Smooth muscle cell of the brain vasculature (primary cell): ENCODE results near the gene GALNT6.
A peak's percentile ranks its signal among the peaks of the same experiment; 100 is the strongest.

Source experiments
- DNase-seq: peaks from one replicate; pipeline ENCODE4 v3.0.0-alpha.2; 2012; ENCODE audit warnings: low read depth, low spot score

GALNT6 gene

GRCh38 chr12:51382173-51382572, 9.0 kb downstream of the GALNT6 start:
- DNase-seq = no peak

- peak; percentile 45 for DNase-seq
Measured at GRCh38 chr12:51381226-51382079, 9.8 kb downstream of the GALNT6 start.

GRCh38 chr12:51379571-51379970, 11.6 kb downstream of the GALNT6 start:
- no peak for DNase-seq

- DNase-seq = no peak
Measured at GRCh38 chr12:51378749-51379148, 12.5 kb downstream of the GALNT6 start.

GRCh38 chr12:51377099-51377984, 13.9 kb downstream of the GALNT6 start:
- DNase-seq = no peak

- DNase-seq = no peak
Measured at GRCh38 chr12:51374856-51375255, 16.4 kb downstream of the GALNT6 start.

- no peak for DNase-seq
Measured at GRCh38 chr12:51374361-51374760, 16.8 kb downstream of the GALNT6 start.

- DNase-seq = no peak
Measured at GRCh38 chr12:51373187-51373586, 18.0 kb downstream of the GALNT6 start.

GRCh38 chr12:51372021-51372420, 19.2 kb downstream of the GALNT6 start:
- DNase-seq = no peak

GRCh38 chr12:51371295-51371953, 19.8 kb downstream of the GALNT6 start:
- peak; percentile 70 for DNase-seq

- DNase-seq = no peak
Measured at GRCh38 chr12:51370667-51371066, 20.5 kb downstream of the GALNT6 start.

- no peak for DNase-seq
Measured at GRCh38 chr12:51369581-51369980, 21.6 kb downstream of the GALNT6 start.

GRCh38 chr12:51368640-51369517, 22.3 kb downstream of the GALNT6 start:
- no peak for DNase-seq

- no peak for DNase-seq
Measured at GRCh38 chr12:51365276-51365675, 25.9 kb downstream of the GALNT6 start.

GRCh38 chr12:51364001-51364400, 27.2 kb downstream of the GALNT6 start:
- DNase-seq = no peak

- no peak for DNase-seq
Measured at GRCh38 chr12:51362747-51363342, 28.4 kb downstream of the GALNT6 start.

GRCh38 chr12:51362307-51362706, 28.9 kb downstream of the GALNT6 start:
- no peak for DNase-seq

- no peak for DNase-seq
Measured at GRCh38 chr12:51361161-51362016, 29.8 kb downstream of the GALNT6 start.

GRCh38 chr12:51360315-51360714, 30.9 kb downstream of the GALNT6 start:
- DNase-seq = no peak

- no peak for DNase-seq
Measured at GRCh38 chr12:51359851-51360250, 31.4 kb downstream of the GALNT6 start.
